IMR-90 (cell line): ENCODE results near the gene TMBIM6. TPM values are rescaled to one million over a fixed set of nuclear protein-coding genes. Genes with fewer than 3 reads are reported as not detected.
A peak's percentile ranks its signal among the peaks of the same experiment; 100 is the strongest.

Experiments used
- ATAC-seq: fragments of 200-7000 bp; cut with Tn5 transposase; 2 replicates; pipeline ENCODE4 v1.9.1; 2020; ENCODE audit warnings: low read depth, mild to moderate bottlenecking, moderate library complexity
- BruUV-seq: library from RNA; stranded (reverse); fragments of 400-500 nt; replicated peaks from 2 replicates; lab custom pipeline; 2021; lab: Mats Ljungman, UMichigan
- CTCF ChIA-PET: fragments of 300-600 bp; formaldehyde crosslinking; extraction: SDS; loops from one replicate; lab custom pipeline; 2021; ENCODE audit warnings: antibody characterized with exemption; lab: Yijun Ruan, JAX
- POLR2A ChIA-PET: fragments of 300-600 bp; sonication (Branson Sonifier 250); formaldehyde crosslinking; loops from one replicate; lab custom pipeline; 2022; ENCODE audit warnings: antibody characterized with exemption; ENCODE audit not compliant: unreplicated experiment; lab: Charles Lee
- DNase-seq: peaks from one replicate; pipeline ENCODE4 v3.0.0; 2013
- H2AFZ ChIP-seq: replicated peaks from 2 replicates; pipeline ENCODE3; 2013; ENCODE audit warnings: low read length, mild to moderate bottlenecking; ENCODE audit not compliant: poor library complexity
- H2AK5ac ChIP-seq: 2 replicates; pipeline ENCODE4 v1.6.1; 2013; ENCODE audit warnings: low read depth, low read length, inconsistent platforms
- H2AK9ac ChIP-seq: replicated peaks from 2 replicates; pipeline ENCODE3; 2013; ENCODE audit warnings: mild to moderate bottlenecking, low read depth, low read length, moderate library complexity; ENCODE audit not compliant: poor library complexity
- H2BK120ac ChIP-seq: 2 replicates; pipeline ENCODE4 v1.6.1; 2013; ENCODE audit warnings: low read depth, low read length, inconsistent platforms
- H2BK15ac ChIP-seq: 3 replicates; pipeline ENCODE4 v1.6.1; 2013; ENCODE audit warnings: low read depth, low read length, inconsistent platforms
- H2BK20ac ChIP-seq: 2 replicates; pipeline ENCODE4 v1.6.1; 2013; ENCODE audit warnings: low read depth, mild to moderate bottlenecking, inconsistent platforms, low read length, moderate library complexity
- H2BK5ac ChIP-seq: 2 replicates; pipeline ENCODE4 v1.6.1; 2013; ENCODE audit warnings: mild to moderate bottlenecking, low read depth, low read length, inconsistent platforms; ENCODE audit not compliant: poor library complexity, severe bottlenecking
- H3K14ac ChIP-seq: replicated peaks from 2 replicates; pipeline ENCODE4 v1.6.1; 2013; ENCODE audit warnings: low read depth, low read length, inconsistent platforms
- H3K18ac ChIP-seq: 2 replicates; pipeline ENCODE4 v1.6.1; 2013; ENCODE audit warnings: low read depth, low read length, control low read depth
- H3K23ac ChIP-seq: 2 replicates; pipeline ENCODE4 v1.6.1; 2013; ENCODE audit warnings: low read depth, low read length, inconsistent platforms
- H3K27ac ChIP-seq: 2 replicates; pipeline ENCODE4 v1.5.1; 2013; ENCODE audit warnings: mild to moderate bottlenecking, control low read depth, low read length; ENCODE audit not compliant: insufficient read depth
- H3K27me3 ChIP-seq: 2 replicates; pipeline ENCODE4 v1.6.1; 2013; ENCODE audit warnings: low read length; ENCODE audit not compliant: control insufficient read depth, insufficient read depth
- H3K36me3 ChIP-seq: 2 replicates; pipeline ENCODE4 v1.6.1; 2013; ENCODE audit warnings: low read length, mixed read lengths; ENCODE audit not compliant: control insufficient read depth, insufficient read depth
- H3K4ac ChIP-seq: 2 replicates; pipeline ENCODE4 v1.6.1; 2013; ENCODE audit warnings: low read depth, low read length, inconsistent platforms
- H3K4me1 ChIP-seq: 2 replicates; pipeline ENCODE4 v1.6.1; 2013; ENCODE audit warnings: low read length, mixed read lengths; ENCODE audit not compliant: control insufficient read depth, insufficient read depth
- H3K4me2 ChIP-seq: 2 replicates; pipeline ENCODE4 v1.6.1; 2013; ENCODE audit warnings: low read depth, mild to moderate bottlenecking, control low read depth, low read length, moderate library complexity
- H3K4me3 ChIP-seq: 2 replicates; pipeline ENCODE4 v1.5.1; 2013; ENCODE audit warnings: low read depth, mild to moderate bottlenecking, control low read depth, low read length, moderate library complexity; ENCODE audit not compliant: insufficient read depth
- H3K56ac ChIP-seq: 2 replicates; pipeline ENCODE4 v1.6.1; 2013; ENCODE audit warnings: low read length, inconsistent platforms; ENCODE audit not compliant: insufficient read depth; ENCODE audit errors: extremely low read depth
- H3K79me1 ChIP-seq, 2 experiments: 2 replicates each; pipeline ENCODE4 v1.6.1; 2013; ENCODE audit warnings: low read length in 2 of 2, inconsistent platforms in 1 of 2, low read depth in 1 of 2
- H3K9ac ChIP-seq: 2 replicates; pipeline ENCODE4 v1.6.1; 2013; ENCODE audit warnings: low read depth, low read length, control low read depth
- H3K9me1 ChIP-seq: 2 replicates; pipeline ENCODE4 v1.6.1; 2013; ENCODE audit warnings: low read length, inconsistent platforms; ENCODE audit not compliant: insufficient read depth
- H3K9me3 ChIP-seq: 2 replicates; pipeline ENCODE4 v1.6.1; 2013; ENCODE audit warnings: low read length; ENCODE audit not compliant: control insufficient read depth, insufficient read depth
- H4K20me1 ChIP-seq: 2 replicates; pipeline ENCODE4 v1.6.1; 2013; ENCODE audit warnings: low read length, inconsistent platforms; ENCODE audit not compliant: insufficient read depth
- H4K5ac ChIP-seq: 2 replicates; pipeline ENCODE4 v1.6.1; 2013; ENCODE audit warnings: mild to moderate bottlenecking, low read depth, low read length, control low read depth
- H4K8ac ChIP-seq, 2 experiments: 2 replicates each; pipeline ENCODE4 v1.6.1; 2013; ENCODE audit warnings: low read depth in 2 of 2, low read length in 2 of 2, control low read depth in 1 of 2, inconsistent platforms in 1 of 2
- H4K91ac ChIP-seq: 2 replicates; pipeline ENCODE4 v1.6.1; 2013; ENCODE audit warnings: low read depth, low read length, inconsistent platforms; ENCODE audit not compliant: insufficient read depth
- CEBPB ChIP-seq: IDR thresholded peaks from 2 replicates; pipeline ENCODE4 v1.6.1; 2012; ENCODE audit warnings: low read depth, low read length, improper control_type of control experiment
- USF2 ChIP-seq: fragments of 150-350 bp; IDR thresholded peaks from 2 replicates; pipeline ENCODE4 v1.6.1; 2017; ENCODE audit warnings: mild to moderate bottlenecking, antibody characterized with exemption, low read length, low read depth
- WGBS, 2 experiments: methylation state at CpG; one replicate each; pipeline versions ENCODE4 v1.1.5 to v1.1.7; 2013; ENCODE audit warnings: missing lambda C conversion rate in 2 of 2; ENCODE audit not compliant: insufficient read length in 1 of 2; ENCODE audit errors: extremely low coverage in 2 of 2; 5-methylcytosine and 5-hydroxymethylcytosine counted together
- dilution Hi-C: fragments of 300-500 bp; cut with HindIII; formaldehyde crosslinking; loops from one replicate; pipeline ENCODE4 v1.14.3; 2018; ENCODE audit warnings: low sequenced_read_pairs; ENCODE audit not compliant: unreplicated experiment
- in situ Hi-C: fragments of 300-500 bp; cut with MboI; formaldehyde crosslinking; loops from 3 replicates; pipeline ENCODE4 v1.14.3; 2019; ENCODE audit warnings: low sequenced_read_pairs, inconsistent platforms, mixed read lengths
- intact Hi-C: fragments of 100-400 bp; cut with micrococcal nuclease; formaldehyde crosslinking; loops from 2 replicates; pipeline ENCODE4 v1.10.0; 2022
- polyA plus RNA-seq, 3 experiments: library from polyadenylated mRNA; depleted of rRNA; stranded (reverse); fragments of >200 nt; gene quantifications; 2 replicates each; pipeline ENCODE4 v1.2.3, GENCODE V29; 2012; ENCODE audit warnings: low replicate concordance in 1 of 3
- total RNA-seq: library from RNA; depleted of rRNA; stranded (reverse); fragments of >200 nt; gene quantifications from 2 replicates; pipeline ENCODE4 v1.2.3, GENCODE V29; 2012

The TMBIM6 gene
- total and polyA plus RNA-seq, 2 of the 4 experiments (the other 2 are of a cell fraction) = 255 to 285 TPM

- Histone ChIP-seq H3K4me3 (no peak overlapping the region), H3K4me2 (no peak overlapping the region), H4K91ac (no peak overlapping the region), H2BK120ac (no peak overlapping the region), H3K27ac (no peak overlapping the region), H2AFZ (no peak overlapping the region), H4K5ac (no peak overlapping the region), H4K20me1 (no peaks in the 10 kb centered on the region), H3K9ac (no peak overlapping the region), H3K79me1 (no peaks in the 10 kb centered on the region), H3K56ac (no peak overlapping the region), H3K4me1 (no peaks in the 10 kb centered on the region), H2AK5ac (no peak overlapping the region), H3K36me3 (no peaks in the 10 kb centered on the region), H3K9me3 (no peaks in the 10 kb centered on the region), H3K23ac (no peak overlapping the region), H4K8ac (no peak overlapping the region), H3K4ac (no peak overlapping the region), H2BK20ac (no peak overlapping the region), H3K14ac (no peak overlapping the region), H3K27me3 (peaks cover 17% of the 10 kb centered on the region), H2BK5ac (no peak overlapping the region), H2BK15ac (no peak overlapping the region), H3K9me1 (no peaks in the 10 kb centered on the region), H2AK9ac (no peak overlapping the region), H3K18ac (no peak overlapping the region)
- TF ChIP-seq USF2 (no peak), CEBPB (peak; percentile 72)
- in situ Hi-C loops = no loop called here
- ATAC-seq (no peak), DNase-seq (no peak)
- POLR2A ChIA-PET = no interaction called here
- dilution Hi-C loops = no loop called here
- no CpG with 5 or more reads among the region's 3 CpGs for WGBS, 2 experiments
- no TSS peak for BruUV-seq
- CTCF ChIA-PET = no interaction called here
- intact Hi-C loops = no loop called here
These were observed 10.7 kb upstream of the TMBIM6 start for GRCh38 chr12:49730568-49731101.
